ENCODE results near the gene SUPT6H. TPM values are rescaled to one million over a fixed set of nuclear protein-coding genes. Genes with fewer than 3 reads are reported as not detected.

The SUPT6H gene
- total and polyA plus RNA-seq, 2 of the 8 experiments (the other 6 are each of a cell fraction or from before 2014, with no cell fraction given) = 32.0 to 59.9 TPM

DNA sequence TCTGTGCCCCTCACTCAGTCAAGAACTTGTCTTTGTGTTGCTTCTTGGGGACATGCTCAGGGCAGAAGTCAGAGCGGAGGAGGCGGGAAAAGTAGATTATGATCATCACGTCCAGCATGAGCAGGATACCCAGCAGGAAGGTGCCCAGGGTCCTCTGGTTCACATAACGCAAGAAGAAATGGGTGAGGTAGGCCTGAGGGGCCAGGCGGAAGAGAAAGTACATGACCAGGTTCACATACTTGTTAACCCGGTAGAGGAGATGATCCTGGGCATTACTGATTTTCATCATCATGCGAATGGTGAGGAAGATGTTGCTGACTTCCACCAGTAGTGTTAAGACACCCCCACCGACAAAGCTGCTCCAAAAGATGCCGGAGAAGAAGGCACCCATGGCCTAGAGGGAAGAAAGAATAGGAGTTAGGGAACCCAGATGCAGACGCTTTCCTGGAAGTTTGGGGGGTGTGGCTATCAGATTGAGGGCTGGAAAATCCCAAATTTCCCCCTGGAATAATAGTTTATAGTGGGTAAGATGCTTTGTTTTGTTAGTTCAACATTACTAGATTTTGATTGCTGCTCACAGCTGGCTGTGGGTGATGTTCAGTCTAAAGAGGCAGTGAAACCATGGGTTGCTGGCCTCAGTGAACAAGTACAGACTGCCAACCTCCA is 62.6 kb downstream of the SUPT6H start:
- H3K36me3 ChIP-seq (ENCODE audit: control insufficient read depth in 2 of 4, insufficient read depth in 4 of 4, low read length in 3 of 4) = peaks cover 19 to 49% (median 36%) of the 10 kb centered on the region in 4 experiments
- peaks cover 5 to 37% of the 10 kb centered on the region in 2 experiments; a peak in 3 of 4 replicates for H3K79me2 ChIP-seq (ENCODE audit: control insufficient read depth in 1 of 2, insufficient read depth in 2 of 2, low read length in 2 of 2)
- peaks cover 6 to 19% of the 10 kb centered on the region in 2 experiments for H4K20me1 ChIP-seq (replicated peaks in 1 of 2; ENCODE audit: control insufficient read depth in 1 of 2, insufficient read depth in 2 of 2, low read length in 2 of 2)
- no peak overlapping the region for H2AFZ ChIP-seq (ENCODE audit: low read length)
- no peak overlapping the region for H3K23ac ChIP-seq (ENCODE audit: insufficient read length)
- H3K18ac ChIP-seq (ENCODE audit: extremely low read depth, low read length) = no peak overlapping the region
- H3K9me3 ChIP-seq (ENCODE audit: insufficient read depth in 2 of 2, low read depth in 1 of 2, low read length in 1 of 2) = no peaks in the 10 kb centered on the region
- no peak overlapping the region for H4K5ac ChIP-seq (ENCODE audit: insufficient read length, low read depth, low read length)
- H3K4me1 ChIP-seq (replicated peaks in 1 of 4; ENCODE audit: control insufficient read depth in 3 of 4, insufficient read depth in 4 of 4, low read length in 3 of 4) = peaks cover 0 to 15% (median 6%) of the 10 kb centered on the region in 4 experiments; a peak in 6 of 7 replicates
- H4K8ac ChIP-seq (ENCODE audit: extremely low read depth, insufficient read depth, low read length) = no peak overlapping the region
- DNase-seq (ENCODE audit: low read depth in 1 of 2, low spot score in 2 of 2) (no peak), FAIRE-seq (no peak)
- H3K9ac ChIP-seq (replicated peaks in 1 of 4; ENCODE audit: extremely low read depth in 1 of 4, low read depth in 3 of 4, low read length in 3 of 4) = peak overlapping the region in 2 of 4 experiments; percentile 79 to 88; a peak in 4 of 7 replicates
- H2AK5ac ChIP-seq (ENCODE audit: low read depth, low read length) = no peak overlapping the region; the same call in 1 of the 2 replicates
- ChIA-PET CTCF (ENCODE audit: partially characterized antibody) (interaction anchor here (0.9 to 16.9 kb wide), 10 partner anchors 8 to 229 kb away, joined by 3 to 316 read pairs (median 4); partner anchors contain the start of genes DHRS13 and TRAF4), POLR2A (ENCODE audit: partially characterized antibody) (interaction anchor here (0.7 to 17.6 kb wide), 35 partner anchors 9 to 407 kb away, joined by 3 to 813 read pairs (median 4); partner anchors contain the start of genes ALDOC, BLTP2, DHRS13 and FAM222B)
- H3K23me2 ChIP-seq (ENCODE audit: low read depth, low read length) = peaks cover 21% of the 10 kb centered on the region
- no peaks in the 10 kb centered on the region for H3K27me3 ChIP-seq (replicated peaks in 1 of 4; ENCODE audit: control insufficient read depth in 3 of 4, extremely low read depth in 1 of 4, insufficient read depth in 3 of 4, low read length in 3 of 4)
- no peak overlapping the region for H4K91ac ChIP-seq (replicated peaks; ENCODE audit: insufficient read length, low read length)
- no peak overlapping the region for H3K14ac ChIP-seq (ENCODE audit: insufficient read length)
- H2BK15ac ChIP-seq (ENCODE audit: low read length) = no peak overlapping the region
- H3K4ac ChIP-seq (replicated peaks; ENCODE audit: insufficient read length, low read depth, low read length) = no peak overlapping the region
- WGBS, 2 experiments (ENCODE audit: extremely low coverage in 1 of 2, insufficient coverage in 1 of 2, insufficient read length in 1 of 2, insufficient replicate concordance in 2 of 2, low coverage in 1 of 2, low lambda C conversion rate in 2 of 2, missing lambda C conversion rate in 1 of 2) = 78% methylated on average over 10 of the region's 10 CpGs; no CpG with 5 or more reads in 1 of the 2 experiments
- no peak overlapping the region for H2BK12ac ChIP-seq (ENCODE audit: low read depth, low read length)
- no peak overlapping the region for H2BK120ac ChIP-seq (replicated peaks; ENCODE audit: low read depth, low read length)
- H2BK20ac ChIP-seq (ENCODE audit: low read length) = no peak overlapping the region
- H3K27ac ChIP-seq (ENCODE audit: low read depth, low read length) = peak overlapping the region; percentile 89
- peak overlapping the region; percentile 67; the same call in 1 of the 2 replicates for H2BK5ac ChIP-seq (ENCODE audit: low read depth, low read length)
- no peaks in the 10 kb centered on the region; the same call in 1 of the 2 replicates for H3K79me1 ChIP-seq (ENCODE audit: low read depth, low read length)
- H3K56ac ChIP-seq (replicated peaks; ENCODE audit: insufficient read length, low read depth, low read length) = no peak overlapping the region
- H3K4me3 ChIP-seq (ENCODE audit: extremely low read depth in 1 of 4, insufficient read depth in 2 of 4, low read depth in 3 of 4, low read length in 4 of 4) = peak overlapping the region; percentile 57 to 81 (median 72)
- peak overlapping the region; percentile 85 to 95 for H3K4me2 ChIP-seq (ENCODE audit: insufficient read depth in 1 of 2, low read depth in 2 of 2, low read length in 2 of 2)
- no peak for TF ChIP-seq RXRA (IDR thresholded peaks at IDR 0.05; ENCODE audit: insufficient read depth, low read depth, low read length)
- peak; percentile 2; the same call in 1 of the 2 replicates for TF ChIP-seq USF2 (IDR thresholded peaks at IDR 0.05; ENCODE audit: low read length)

All from H1 (cell line).